CD14-positive monocyte (primary cell): ENCODE measurements around the gene DPM1. TPM values are rescaled to one million over a fixed set of nuclear protein-coding genes. Genes with fewer than 3 reads are reported as not detected.

Experiments
- DNase-seq, 3 donors: peaks; one replicate each; pipeline ENCODE4 v3.0.0-alpha.2; 2011 to 2022
- H2AFZ ChIP-seq: 2 replicates; pipeline ENCODE4 v1.6.0; 2012; ENCODE audit warnings: mild to moderate bottlenecking, low read depth, low read length, inconsistent platforms; ENCODE audit not compliant: insufficient read depth, poor library complexity, severe bottlenecking
- H3K27ac ChIP-seq, 2 donors: 1 replicate in 1 of 2; 2 replicates in 1 of 2; pipeline ENCODE4 v1.5.1; 2012 to 2013; ENCODE audit warnings: low read length in 2 of 2, control low read depth in 1 of 2, inconsistent platforms in 1 of 2, low read depth in 1 of 2, mild to moderate bottlenecking in 1 of 2
- H3K27me3 ChIP-seq, 2 donors: one replicate each; pipeline versions ENCODE4 v1.6.0 to v1.6.1; 2011 to 2013; ENCODE audit warnings: low read length in 2 of 2; ENCODE audit not compliant: control insufficient read depth in 2 of 2, insufficient read depth in 2 of 2
- H3K36me3 ChIP-seq, 2 donors: replicated peaks in 1 of 2; 1 replicate in 1 of 2; 2 replicates in 1 of 2; pipeline versions ENCODE4 v1.5.1 to v1.6.1; 2012 to 2013; ENCODE audit warnings: low read length in 2 of 2, control low read depth in 1 of 2, inconsistent platforms in 1 of 2, mild to moderate bottlenecking in 1 of 2; ENCODE audit not compliant: insufficient read depth in 2 of 2, control insufficient read depth in 1 of 2
- H3K4me1 ChIP-seq, 2 donors: 1 replicate in 1 of 2; 2 replicates in 1 of 2; pipeline versions ENCODE4 v1.5.1 to v1.6.1; 2012 to 2013; ENCODE audit warnings: low read length in 2 of 2, control low read depth in 1 of 2, inconsistent platforms in 1 of 2, mild to moderate bottlenecking in 1 of 2, moderate library complexity in 1 of 2; ENCODE audit not compliant: insufficient read depth in 2 of 2, control insufficient read depth in 1 of 2
- H3K4me2 ChIP-seq: replicated peaks from 2 replicates; pipeline ENCODE3; 2012; ENCODE audit warnings: low read length, moderate library complexity, mild to moderate bottlenecking; ENCODE audit not compliant: poor library complexity, severe bottlenecking; ENCODE audit errors: extremely low read depth
- H3K4me3 ChIP-seq, 3 experiments: fragments of 200-600 bp in 1 of 3; sonication (generic) in 1 of 3; replicated peaks in 1 of 3; 1 replicate in 2 of 3; 2 replicates in 1 of 3; pipeline ENCODE4 v1.5.1; 2011 to 2013; ENCODE audit warnings: low read length in 3 of 3, mild to moderate bottlenecking in 3 of 3, control low read depth in 2 of 3, low read depth in 2 of 3, inconsistent platforms in 1 of 3, moderate library complexity in 1 of 3
- H3K79me2 ChIP-seq: 2 replicates; pipeline ENCODE4 v1.6.0; 2012; ENCODE audit warnings: mild to moderate bottlenecking, control low read depth, inconsistent platforms, low read length, moderate library complexity; ENCODE audit not compliant: insufficient read depth
- H3K9ac ChIP-seq: 2 replicates; pipeline ENCODE4 v1.6.0; 2017; ENCODE audit warnings: low read length, mild to moderate bottlenecking; ENCODE audit not compliant: insufficient read depth, poor library complexity, severe bottlenecking
- H3K9me3 ChIP-seq, 2 donors: replicated peaks in 1 of 2; 1 replicate in 1 of 2; 2 replicates in 1 of 2; pipeline versions ENCODE4 v1.5.1 to v1.6.1; 2012 to 2013; ENCODE audit warnings: low read length in 2 of 2, control low read depth in 1 of 2; ENCODE audit not compliant: control insufficient read depth in 1 of 2, insufficient read depth in 1 of 2
- H4K20me1 ChIP-seq: 2 replicates; pipeline ENCODE4 v1.6.0; 2012; ENCODE audit warnings: mild to moderate bottlenecking, low read length, control low read depth, moderate library complexity; ENCODE audit not compliant: insufficient read depth
- H3K27ac Mint-ChIP-seq, 7 donors: one replicate each; pipeline ENCODE4 v1.8.0; 2020; ENCODE audit warnings: mild to moderate bottlenecking in 7 of 7, mixed read lengths in 7 of 7, moderate library complexity in 6 of 7, inconsistent platforms in 2 of 7
- H3K27me3 Mint-ChIP-seq, 3 donors: one replicate each; pipeline ENCODE4 v1.8.0; 2021 to 2022; ENCODE audit warnings: low read depth in 3 of 3, mild to moderate bottlenecking in 3 of 3, mixed read lengths in 3 of 3, moderate library complexity in 3 of 3, inconsistent platforms in 1 of 3
- H3K36me3 Mint-ChIP-seq, 2 donors: one replicate each; pipeline ENCODE4 v1.8.0; 2020; ENCODE audit warnings: mixed read lengths in 2 of 2, inconsistent platforms in 1 of 2, mild to moderate bottlenecking in 1 of 2
- H3K4me1 Mint-ChIP-seq: one replicate; pipeline ENCODE4 v1.8.0; 2020; ENCODE audit warnings: mild to moderate bottlenecking, mixed read lengths
- H3K4me3 Mint-ChIP-seq, 2 donors: one replicate each; pipeline ENCODE4 v1.8.0; 2020; ENCODE audit warnings: mild to moderate bottlenecking in 2 of 2, mixed read lengths in 2 of 2, moderate library complexity in 1 of 2
- H3K9me3 Mint-ChIP-seq, 7 donors: one replicate each; pipeline ENCODE4 v1.8.0; 2020 to 2022; ENCODE audit warnings: mixed read lengths in 7 of 7, mild to moderate bottlenecking in 6 of 7, moderate library complexity in 6 of 7, inconsistent platforms in 2 of 7
- CTCF ChIP-seq: fragments of 200-600 bp; IDR thresholded peaks from one replicate; pipeline ENCODE4 v1.8.0; 2022; ENCODE audit warnings: antibody characterized with exemption, mild to moderate bottlenecking
- WGBS: methylation state at CpG from one replicate; pipeline ENCODE4 v1.1.5; 2013; ENCODE audit warnings: missing lambda C conversion rate; ENCODE audit not compliant: insufficient coverage; 5-methylcytosine and 5-hydroxymethylcytosine counted together
- intact Hi-C, 2 donors: fragments of 100-400 bp; cut with micrococcal nuclease; formaldehyde crosslinking; loops; one replicate each; pipeline versions ENCODE4 v1.15.0 to v1.15.1; 2023
- polyA plus RNA-seq, 3 donors: library from polyadenylated mRNA; depleted of rRNA in 1 of 3; unstranded in 2 of 3; stranded (reverse) in 1 of 3; fragments of 300-500 nt in 2 of 3; fragments of >200 nt in 1 of 3; fragmentation: Illumina TruSeq in 2 of 3; gene quantifications; 1 replicate in 2 of 3; 2 replicates in 1 of 3; pipeline ENCODE4 v1.2.3, GENCODE V29; 2012 to 2021

Gene DPM1
- polyA plus RNA-seq, 3 donors, result 19.1 to 55.1 (median 50.9) TPM

GRCh38 chr20:50932691-50933280 lies 25.5 kb downstream of the DPM1 start:
- Histone ChIP-seq H3K27me3 (no peaks in the 10 kb centered on the region), H3K36me3 (peaks cover 40 to 59% of the 10 kb centered on the region in 2 donors), H3K4me3 (no peak overlapping the region), H3K4me2 (no peak overlapping the region), H3K79me2 (peaks cover 28% of the 10 kb centered on the region), H3K27ac (no peak overlapping the region), H3K9me3 (no peaks in the 10 kb centered on the region), H4K20me1 (peaks cover 21% of the 10 kb centered on the region), H3K4me1 (peaks cover 23 to 30% of the 10 kb centered on the region in 2 donors), H3K9ac (no peak overlapping the region), H2AFZ (no peak overlapping the region)
- Mint-ChIP-seq H3K27me3 (no peaks in the 10 kb centered on the region), H3K27ac (no peak overlapping the region), H3K4me1 (peaks cover 29% of the 10 kb centered on the region), H3K36me3 (peaks cover 36 to 51% of the 10 kb centered on the region in 2 donors), H3K9me3 (no peaks in the 10 kb centered on the region), H3K4me3 (no peak overlapping the region)
- WGBS, result no CpG with 5 or more reads among the region's 1 CpG
- no peak for TF ChIP-seq CTCF
- intact Hi-C loops, result loop anchor here in 1 of 2 donors (10.0 kb wide), 1 partner anchor 138 kb away; the partner anchor contains the start of gene BCAS4
- no peak for DNase-seq

- Mint-ChIP-seq H3K9me3 (no peaks in the 10 kb centered on the region), H3K4me1 (peaks cover 34% of the 10 kb centered on the region), H3K36me3 (peaks cover 38 to 52% of the 10 kb centered on the region in 2 donors), H3K27me3 (no peaks in the 10 kb centered on the region), H3K4me3 (peak overlapping the region; percentile 70 to 75), H3K27ac (peak overlapping the region; percentile 31 to 98 (median 82))
- DNase-seq, result no peak
- H3K27ac ChIP-seq, result peak overlapping the region; percentile 96 to 98
- intact Hi-C loops, result loop anchor here in 1 of 2 donors (10.0 kb wide), 1 partner anchor 137 kb away; the partner anchor contains the start of gene BCAS4
- WGBS, result 13% methylated on average over 2 of the region's 6 CpGs
- no peaks in the 10 kb centered on the region for H3K27me3 ChIP-seq
- H3K79me2 ChIP-seq, result peaks cover 35% of the 10 kb centered on the region
- TF ChIP-seq CTCF, result no peak
- H3K4me2 ChIP-seq, result peak overlapping the region; percentile 74
- peak overlapping the region; percentile 41 to 76 (median 64) for H3K4me3 ChIP-seq
- H4K20me1 ChIP-seq, result peaks cover 27% of the 10 kb centered on the region
- peak overlapping the region; percentile 94 for H3K9ac ChIP-seq
- H3K9me3 ChIP-seq, result no peaks in the 10 kb centered on the region
- peaks cover 23 to 37% of the 10 kb centered on the region in 2 donors for H3K4me1 ChIP-seq
- peak overlapping the region; percentile 81 for H2AFZ ChIP-seq
- H3K36me3 ChIP-seq, result peaks cover 34 to 56% of the 10 kb centered on the region in 2 donors
Measured at GRCh38 chr20:50932016-50932485, 26.3 kb downstream of the DPM1 start.
